MM.1S (cell line): ENCODE results near the gene ANKZF1.

Source experiments
- DNase-seq: peaks from one replicate; pipeline ENCODE4 v3.0.0-alpha.2; 2015
- H2AFZ ChIP-seq: fragments of 300-600 bp; sonication (generic); 2 replicates; pipeline ENCODE4 v1.6.0; 2016; ENCODE audit warnings: antibody characterized with exemption, low read length
- H3F3A ChIP-seq: fragments of 300-600 bp; sonication (generic); 2 replicates; pipeline ENCODE4 v1.6.1; 2016; ENCODE audit warnings: mild to moderate bottlenecking, antibody characterized with exemption, low read length, moderate library complexity, mixed read lengths; ENCODE audit not compliant: insufficient read depth
- H3K27ac ChIP-seq: fragments of 300-600 bp; sonication (generic); 2 replicates; pipeline ENCODE4 v1.5.1; 2016; ENCODE audit warnings: mild to moderate bottlenecking, low read length
- H3K27me3 ChIP-seq: fragments of 300-600 bp; sonication (generic); replicated peaks from 2 replicates; pipeline ENCODE4 v1.6.0; 2016; ENCODE audit warnings: low read length; ENCODE audit not compliant: insufficient read depth
- H3K36me3 ChIP-seq: fragments of 300-600 bp; sonication (generic); replicated peaks from 2 replicates; pipeline ENCODE4 v1.6.1; 2016; ENCODE audit warnings: mild to moderate bottlenecking, low read length, mixed read lengths; ENCODE audit not compliant: insufficient read depth
- H3K4me1 ChIP-seq: fragments of 300-600 bp; sonication (generic); 2 replicates; pipeline ENCODE4 v1.6.1; 2016; ENCODE audit warnings: low read length, mixed read lengths
- H3K4me2 ChIP-seq: fragments of 300-600 bp; sonication (generic); 2 replicates; pipeline ENCODE4 v1.6.0; 2016; ENCODE audit warnings: low read depth, low read length
- H3K4me3 ChIP-seq: fragments of 300-600 bp; sonication (generic); 2 replicates; pipeline ENCODE4 v1.5.1; 2016; ENCODE audit warnings: low read length, mixed read lengths
- H3K79me2 ChIP-seq: fragments of 300-600 bp; sonication (generic); 2 replicates; pipeline ENCODE4 v1.6.1; 2016; ENCODE audit warnings: mixed run types, low read length, mixed read lengths
- H3K9ac ChIP-seq: fragments of 300-600 bp; sonication (generic); 2 replicates; pipeline ENCODE4 v1.6.1; 2016; ENCODE audit warnings: low read length, mixed read lengths
- H3K9me2 ChIP-seq: fragments of 300-600 bp; sonication (generic); replicated peaks from 2 replicates; pipeline ENCODE4 v1.6.1; 2016; ENCODE audit warnings: mild to moderate bottlenecking, low read length, mixed read lengths; ENCODE audit not compliant: insufficient read depth
- H3K9me3 ChIP-seq: fragments of 300-600 bp; sonication (generic); replicated peaks from 2 replicates; pipeline ENCODE4 v1.6.1; 2016; ENCODE audit warnings: mild to moderate bottlenecking, low read length, mixed read lengths; ENCODE audit not compliant: insufficient read depth
- H4K20me1 ChIP-seq: fragments of 300-600 bp; sonication (generic); 2 replicates; pipeline ENCODE4 v1.6.1; 2016; ENCODE audit warnings: mild to moderate bottlenecking, low read length, moderate library complexity, mixed read lengths; ENCODE audit not compliant: insufficient read depth
- CTCF ChIP-seq: fragments of 300-600 bp; sonication (generic); IDR thresholded peaks from 2 replicates; pipeline ENCODE4 v1.5.1; 2016; ENCODE audit warnings: antibody characterized with exemption, low read length, mixed read lengths
- EZH2 ChIP-seq: fragments of 300-600 bp; sonication (generic); optimal IDR thresholded peaks from 2 replicates; pipeline ENCODE3; 2017; ENCODE audit warnings: low read depth, mild to moderate bottlenecking, antibody characterized with exemption, low read length, mixed read lengths
- EZH2phosphoT487 ChIP-seq: fragments of 300-600 bp; sonication (generic); IDR thresholded peaks from 2 replicates; pipeline ENCODE4 v1.6.1; 2018; ENCODE audit warnings: antibody characterized with exemption, low read length

Gene ANKZF1

GRCh38 chr2:219210196-219210885, 19.3 kb upstream of the ANKZF1 start:
- H3K4me1 ChIP-seq, result peaks cover 10% of the 10 kb centered on the region; the same call in 1 of the 2 replicates
- no peaks in the 10 kb centered on the region for H3K36me3 ChIP-seq
- H3K4me3 ChIP-seq, result no peak overlapping the region
- TF ChIP-seq CTCF (no peak), EZH2 (no peak), EZH2phosphoT487 (no peak)
- H3K27me3 ChIP-seq, result no peaks in the 10 kb centered on the region
- no peak for DNase-seq
- H3K9ac ChIP-seq, result no peak overlapping the region
- H3F3A ChIP-seq, result peaks cover 13% of the 10 kb centered on the region
- H4K20me1 ChIP-seq, result no peaks in the 10 kb centered on the region
- no peak overlapping the region for H3K4me2 ChIP-seq
- no peaks in the 10 kb centered on the region for H3K9me2 ChIP-seq
- H3K9me3 ChIP-seq, result no peaks in the 10 kb centered on the region
- H3K27ac ChIP-seq, result no peak overlapping the region
- H2AFZ ChIP-seq, result no peak overlapping the region
- peaks cover 12% of the 10 kb centered on the region; the same call in 1 of the 2 replicates for H3K79me2 ChIP-seq

- Histone ChIP-seq H3K36me3 (no peaks in the 10 kb centered on the region), H3K27ac (peak overlapping the region; percentile 24; the same call in 1 of the 2 replicates), H3K9ac (no peak overlapping the region)
Observed at GRCh38 chr2:219210886-219211362, 18.7 kb upstream of the ANKZF1 start.

GRCh38 chr2:219213026-219213415, 16.6 kb upstream of the ANKZF1 start:
- peaks cover 6% of the 10 kb centered on the region; the same call in 1 of the 2 replicates for H3F3A ChIP-seq
- no peak overlapping the region for H3K9ac ChIP-seq
- H3K4me1 ChIP-seq, result peaks cover 10% of the 10 kb centered on the region
- no peak overlapping the region for H3K4me2 ChIP-seq
- peaks cover 7% of the 10 kb centered on the region; the same call in 1 of the 2 replicates for H3K79me2 ChIP-seq
- no peak for DNase-seq
- no peaks in the 10 kb centered on the region for H3K9me3 ChIP-seq
- H2AFZ ChIP-seq, result no peak overlapping the region
- H3K27ac ChIP-seq, result no peak overlapping the region
- H3K4me3 ChIP-seq, result no peak overlapping the region
- no peaks in the 10 kb centered on the region for H3K9me2 ChIP-seq
- TF ChIP-seq EZH2 (no peak), CTCF (no peak), EZH2phosphoT487 (no peak)
- no peaks in the 10 kb centered on the region for H3K36me3 ChIP-seq
- H4K20me1 ChIP-seq, result no peaks in the 10 kb centered on the region
- no peaks in the 10 kb centered on the region for H3K27me3 ChIP-seq

More at GRCh38 chr2:219210886-219211362, 18.7 kb upstream of the ANKZF1 start:
- no peaks in the 10 kb centered on the region for H3K9me3 ChIP-seq
- H3K4me3 ChIP-seq, result no peak overlapping the region
- TF ChIP-seq EZH2 (no peak), CTCF (no peak), EZH2phosphoT487 (no peak)
- no peaks in the 10 kb centered on the region for H3K27me3 ChIP-seq
- no peaks in the 10 kb centered on the region for H3K9me2 ChIP-seq
- H3F3A ChIP-seq, result peaks cover 11% of the 10 kb centered on the region
- DNase-seq, result no peak
- H3K79me2 ChIP-seq, result peaks cover 12% of the 10 kb centered on the region; the same call in 1 of the 2 replicates
- no peak overlapping the region for H2AFZ ChIP-seq
- H3K4me1 ChIP-seq, result peaks cover 10% of the 10 kb centered on the region; the same call in 1 of the 2 replicates
- H3K4me2 ChIP-seq, result 0 out of 2 replicates have a peak overlapping the region, but pooled peaks have one; percentile 19
- H4K20me1 ChIP-seq, result no peaks in the 10 kb centered on the region
